ENCODE measurements around the gene CABP7. TPM values are rescaled to one million over a fixed set of nuclear protein-coding genes. Genes with fewer than 3 reads are reported as not detected.
"Not testable (repeated sequence)": the region's sequence is repeated elsewhere in the genome, so short reads cannot be mapped to it uniquely, and the experiment has no call there.

CABP7 gene
- total RNA-seq, 1 donor from 2014 or later: not detected

DNA sequence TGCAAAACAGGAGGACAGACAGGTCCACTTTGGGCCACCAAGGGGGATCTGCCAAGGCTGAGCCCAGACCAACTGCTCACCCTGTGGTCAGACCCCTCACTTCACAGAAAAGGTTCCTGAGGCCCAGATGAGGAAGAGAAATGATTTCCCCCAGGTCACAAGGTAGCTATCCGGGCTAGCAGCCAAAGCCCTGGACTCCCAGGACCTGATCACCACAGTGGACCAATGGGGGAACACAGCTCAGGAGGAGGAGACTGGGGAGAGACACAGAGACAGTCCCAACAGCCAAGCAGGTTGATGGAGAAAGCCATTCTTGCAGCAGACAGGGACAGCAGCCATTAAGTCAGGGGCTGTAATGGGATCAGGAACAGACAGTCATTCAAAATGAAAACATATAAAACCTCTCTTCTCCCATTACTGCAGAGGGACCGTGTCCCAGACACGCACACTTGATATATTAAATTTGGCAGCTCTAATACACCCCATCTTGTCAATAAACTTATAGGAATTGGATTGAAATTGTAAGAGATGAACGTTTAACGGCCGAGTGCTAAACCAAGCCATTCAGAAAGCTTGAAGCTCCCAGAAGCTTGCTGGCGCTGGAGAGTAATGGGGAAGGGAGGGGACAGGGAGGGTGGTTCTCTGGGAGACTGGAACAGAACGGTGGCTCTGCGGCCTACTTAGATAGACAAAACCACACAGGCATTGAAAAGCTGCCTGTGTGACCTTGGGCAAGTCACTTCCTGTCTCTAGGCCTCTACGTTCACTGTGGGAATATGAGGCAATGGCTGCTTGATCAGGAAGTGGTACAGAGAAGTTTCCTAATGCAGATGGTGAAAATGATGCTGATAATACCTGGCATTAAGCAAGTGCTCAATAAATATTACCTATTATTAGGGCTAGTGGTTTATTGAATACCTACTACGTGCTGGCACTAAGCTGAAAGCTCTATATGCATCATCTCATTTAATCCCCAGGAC is 31.0 kb downstream of the CABP7 start:
- Histone ChIP-seq H3K36me3 (ENCODE audit: control insufficient read depth, insufficient read depth, low read length) (peaks cover 1% of the 10 kb centered on the region), H3K4me3 (ENCODE audit: low read depth, low read length) (no peak overlapping the region), H3K27me3 (ENCODE audit: control insufficient read depth, insufficient read depth, low read length) (no peaks in the 10 kb centered on the region)
- FAIRE-seq (no peak), DNase-seq (ENCODE audit: low read depth) (peak; percentile 45)
- TF ChIP-seq, protein P1, sequence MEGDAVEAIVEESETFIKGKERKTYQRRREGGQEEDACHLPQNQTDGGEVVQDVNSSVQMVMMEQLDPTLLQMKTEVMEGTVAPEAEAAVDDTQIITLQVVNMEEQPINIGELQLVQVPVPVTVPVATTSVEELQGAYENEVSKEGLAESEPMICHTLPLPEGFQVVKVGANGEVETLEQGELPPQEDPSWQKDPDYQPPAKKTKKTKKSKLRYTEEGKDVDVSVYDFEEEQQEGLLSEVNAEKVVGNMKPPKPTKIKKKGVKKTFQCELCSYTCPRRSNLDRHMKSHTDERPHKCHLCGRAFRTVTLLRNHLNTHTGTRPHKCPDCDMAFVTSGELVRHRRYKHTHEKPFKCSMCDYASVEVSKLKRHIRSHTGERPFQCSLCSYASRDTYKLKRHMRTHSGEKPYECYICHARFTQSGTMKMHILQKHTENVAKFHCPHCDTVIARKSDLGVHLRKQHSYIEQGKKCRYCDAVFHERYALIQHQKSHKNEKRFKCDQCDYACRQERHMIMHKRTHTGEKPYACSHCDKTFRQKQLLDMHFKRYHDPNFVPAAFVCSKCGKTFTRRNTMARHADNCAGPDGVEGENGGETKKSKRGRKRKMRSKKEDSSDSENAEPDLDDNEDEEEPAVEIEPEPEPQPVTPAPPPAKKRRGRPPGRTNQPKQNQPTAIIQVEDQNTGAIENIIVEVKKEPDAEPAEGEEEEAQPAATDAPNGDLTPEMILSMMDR (IDR thresholded peaks at IDR 0.05; ENCODE audit: insufficient read depth, low read length, severe bottlenecking): no peak

DNA sequence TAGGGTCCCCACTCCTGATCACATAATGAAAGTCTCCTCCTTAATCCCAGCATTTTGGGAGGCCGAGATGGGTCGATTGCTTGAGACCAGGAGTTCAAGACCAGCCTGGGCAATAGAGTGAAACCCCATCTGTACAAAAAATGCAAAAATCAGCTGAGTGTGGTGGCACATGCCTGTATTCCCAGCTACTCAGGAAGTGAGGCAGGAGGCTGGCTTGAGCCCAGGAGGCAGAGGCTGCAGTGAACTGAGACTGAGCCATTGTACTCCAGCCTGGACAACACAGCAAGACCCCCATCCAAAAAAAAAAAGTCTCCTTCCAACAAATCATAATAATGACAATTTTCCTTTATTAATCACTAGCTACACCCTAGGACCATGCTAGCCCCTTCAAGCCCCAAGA is 31.9 kb downstream of the CABP7 start:
- FAIRE-seq: no peak
- H3K27me3 ChIP-seq (ENCODE audit: control insufficient read depth, insufficient read depth, low read length): no peaks in the 10 kb centered on the region
- H3K36me3 ChIP-seq (ENCODE audit: control insufficient read depth, insufficient read depth, low read length): peaks cover 1% of the 10 kb centered on the region
- TF ChIP-seq, protein P1 (IDR thresholded peaks at IDR 0.05; ENCODE audit: insufficient read depth, low read length, severe bottlenecking): no peak
- DNase-seq (ENCODE audit: low read depth): no peak
- no peak overlapping the region for H3K4me3 ChIP-seq (ENCODE audit: low read depth, low read length)

DNA sequence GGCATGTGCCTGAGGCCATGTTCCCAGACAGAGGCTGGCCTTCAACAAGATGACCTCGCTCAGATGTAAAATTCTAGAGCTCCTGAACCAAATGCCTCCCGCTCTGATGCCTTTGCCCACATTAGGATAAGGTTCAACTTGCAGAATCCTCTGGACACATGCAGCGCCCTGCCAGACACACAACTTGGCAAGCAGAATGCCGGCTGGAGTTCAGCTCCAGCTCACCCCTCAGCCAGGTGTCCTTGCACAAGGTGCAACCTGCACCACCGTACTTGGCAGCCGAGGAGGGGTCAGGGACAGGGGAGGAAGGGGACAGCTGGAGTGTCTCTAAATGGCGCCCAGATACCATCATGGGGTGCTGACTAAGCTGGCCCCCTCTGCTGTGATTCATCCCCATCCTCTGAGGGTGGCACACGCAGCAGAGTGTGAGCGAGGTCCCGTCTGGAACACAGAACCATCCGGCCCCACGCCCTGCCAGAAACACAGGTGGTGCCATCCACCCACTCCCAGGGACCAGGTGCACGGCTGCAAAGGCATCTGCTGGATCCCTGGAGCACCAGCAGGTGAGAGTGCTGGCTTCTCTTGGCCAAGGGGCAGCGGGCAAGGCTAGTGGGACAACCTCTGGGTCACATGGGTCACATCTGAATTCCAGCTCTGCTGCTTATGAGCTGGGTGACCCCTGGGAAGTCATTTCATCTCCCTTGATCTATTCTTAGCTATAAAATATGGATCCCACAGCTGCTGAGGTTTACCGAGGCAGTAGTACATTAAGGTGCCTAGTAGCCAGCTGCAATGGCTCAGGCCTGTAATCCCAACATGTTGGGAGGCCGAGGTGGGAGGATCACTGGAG is 34.2 kb downstream of the CABP7 start:
- H3K36me3 ChIP-seq (ENCODE audit: control insufficient read depth, insufficient read depth, low read length): no peaks in the 10 kb centered on the region
- H3K27me3 ChIP-seq (ENCODE audit: control insufficient read depth, insufficient read depth, low read length): no peaks in the 10 kb centered on the region
- FAIRE-seq (no peak), DNase-seq (ENCODE audit: low read depth) (no peak)
- TF ChIP-seq, protein P1 (IDR thresholded peaks at IDR 0.05; ENCODE audit: insufficient read depth, low read length, severe bottlenecking): no peak
- no peak overlapping the region for H3K4me3 ChIP-seq (ENCODE audit: low read depth, low read length)

DNA sequence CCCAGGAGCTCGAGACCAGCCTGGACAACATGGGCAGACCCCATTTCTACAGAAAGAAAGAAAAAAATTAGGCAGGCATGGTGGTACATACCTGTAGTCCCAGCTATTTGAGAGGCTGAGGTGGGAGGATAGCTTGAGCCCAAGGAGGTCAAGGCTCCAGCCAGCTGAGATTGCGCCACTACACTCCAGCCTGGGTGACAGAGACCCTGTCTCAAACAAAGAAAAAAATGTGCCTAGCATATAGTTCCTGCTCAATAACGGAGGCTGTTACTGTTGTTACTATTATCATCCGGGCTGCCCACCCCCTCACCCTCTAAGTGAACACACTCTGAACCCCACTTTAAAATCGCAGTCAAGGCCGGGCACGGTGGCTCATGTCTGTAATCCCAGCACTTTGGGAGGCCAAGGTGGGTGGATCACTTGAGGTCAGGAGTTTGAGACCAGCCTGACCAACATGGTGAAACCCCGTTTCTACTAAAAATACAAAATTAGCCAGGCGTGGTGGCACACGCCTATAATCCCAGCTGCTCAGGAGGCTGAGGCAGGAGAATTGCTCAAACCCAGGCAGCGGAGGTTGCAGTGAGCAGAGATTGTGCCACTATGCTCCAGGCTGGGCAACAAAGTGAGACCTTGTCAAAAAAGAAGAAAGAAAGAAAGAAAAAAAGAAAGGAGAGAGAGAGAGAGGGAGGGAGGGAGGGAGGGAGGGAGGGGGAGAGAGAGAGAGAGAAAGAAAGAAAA is 35.0 kb downstream of the CABP7 start:
- not testable (repeated sequence) for DNase-seq (ENCODE audit: low read depth); H3K36me3 ChIP-seq (ENCODE audit: control insufficient read depth, insufficient read depth, low read length); H3K4me3 ChIP-seq (ENCODE audit: low read depth, low read length); H3K27me3 ChIP-seq (ENCODE audit: control insufficient read depth, insufficient read depth, low read length); FAIRE-seq

DNA sequence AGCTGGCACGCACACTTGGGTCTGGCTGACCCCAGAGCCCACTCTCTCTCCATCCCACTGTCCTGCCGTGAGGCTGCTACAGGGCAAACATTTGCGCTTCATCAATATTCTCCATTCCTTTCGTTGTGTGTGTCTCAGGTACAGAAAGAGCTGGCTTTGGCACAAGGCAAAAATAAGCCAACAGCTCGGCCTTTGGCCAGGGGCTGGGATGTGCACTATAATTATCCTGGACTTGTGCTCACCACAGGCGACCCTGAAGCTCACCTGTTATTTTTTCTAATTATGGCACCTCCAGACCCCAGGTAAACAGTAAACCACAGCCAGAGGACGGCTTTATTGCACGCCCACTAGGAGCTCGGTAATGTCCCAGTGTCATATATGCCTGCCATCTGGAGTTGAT is 36.1 kb downstream of the CABP7 start:
- DNase-seq (ENCODE audit: low read depth) (no peak), FAIRE-seq (no peak)
- TF ChIP-seq, protein P1 (IDR thresholded peaks at IDR 0.05; ENCODE audit: insufficient read depth, low read length, severe bottlenecking): no peak
- Histone ChIP-seq H3K27me3 (ENCODE audit: control insufficient read depth, insufficient read depth, low read length) (no peaks in the 10 kb centered on the region), H3K36me3 (ENCODE audit: control insufficient read depth, insufficient read depth, low read length) (no peaks in the 10 kb centered on the region), H3K4me3 (ENCODE audit: low read depth, low read length) (no peak overlapping the region)

Measured in bronchial epithelial cell (primary cell).